Astrocyte (in vitro differentiated cells and primary cell): ENCODE results near the gene MRI1. TPM values are rescaled to one million over a fixed set of nuclear protein-coding genes. Genes with fewer than 3 reads are reported as not detected.

Experiments used
- DNase-seq: peaks from one replicate; pipeline ENCODE4 v3.0.0-alpha.2; 2010; ENCODE audit warnings: low read depth
- FAIRE-seq: peaks from 2 replicates; lab custom pipeline; 2011; peaks lifted over from hg19 to GRCh38; lab: Jason Lieb, UNC
- H2AFZ ChIP-seq: 2 replicates; pipeline ENCODE4 v1.6.0; 2012; ENCODE audit warnings: low read depth, low read length, inconsistent platforms
- H3K27ac ChIP-seq: 2 replicates; pipeline ENCODE4 v1.5.1; 2011; ENCODE audit warnings: low read depth, low read length, inconsistent platforms
- H3K27me3 ChIP-seq: 2 replicates; pipeline ENCODE4 v1.6.0; 2011; ENCODE audit warnings: low read length, inconsistent platforms; ENCODE audit not compliant: insufficient read depth
- H3K36me3 ChIP-seq: 2 replicates; pipeline ENCODE4 v1.5.1; 2011; ENCODE audit warnings: low read length, inconsistent platforms; ENCODE audit not compliant: insufficient read depth
- H3K4me1 ChIP-seq: 2 replicates; pipeline ENCODE4 v1.5.1; 2011; ENCODE audit warnings: low read length, inconsistent platforms; ENCODE audit not compliant: insufficient read depth
- H3K4me2 ChIP-seq: 2 replicates; pipeline ENCODE4 v1.6.0; 2012; ENCODE audit warnings: low read length, inconsistent platforms
- H3K4me3 ChIP-seq: 2 replicates; pipeline ENCODE4 v1.5.1; 2011; ENCODE audit warnings: low read depth, mild to moderate bottlenecking, low read length, inconsistent platforms; ENCODE audit not compliant: insufficient read depth
- H3K79me2 ChIP-seq: 2 replicates; pipeline ENCODE4 v1.6.0; 2012; ENCODE audit warnings: mild to moderate bottlenecking, low read length, inconsistent platforms; ENCODE audit not compliant: insufficient read depth
- H3K9ac ChIP-seq: 2 replicates; pipeline ENCODE4 v1.6.0; 2012; ENCODE audit warnings: mild to moderate bottlenecking, low read length, inconsistent platforms
- H3K9me3 ChIP-seq: 2 replicates; pipeline ENCODE4 v1.5.1; 2012; ENCODE audit warnings: low read depth, mild to moderate bottlenecking, low read length, inconsistent platforms; ENCODE audit not compliant: insufficient read depth
- H4K20me1 ChIP-seq: 2 replicates; pipeline ENCODE4 v1.6.0; 2012; ENCODE audit warnings: low read length, inconsistent platforms; ENCODE audit not compliant: insufficient read depth
- H3K27ac Mint-ChIP-seq: one replicate; pipeline ENCODE4 v1.8.0; 2021; ENCODE audit warnings: mild to moderate bottlenecking, mixed read lengths; ENCODE audit not compliant: unreplicated experiment
- H3K27me3 Mint-ChIP-seq: one replicate; pipeline ENCODE4 v1.8.0; 2021; ENCODE audit warnings: low read depth, mixed read lengths; ENCODE audit not compliant: unreplicated experiment
- H3K36me3 Mint-ChIP-seq: one replicate; pipeline ENCODE4 v1.8.0; 2021; ENCODE audit warnings: low read depth, mixed read lengths; ENCODE audit not compliant: unreplicated experiment
- H3K4me1 Mint-ChIP-seq: one replicate; pipeline ENCODE4 v1.8.0; 2021; ENCODE audit warnings: low read depth, mixed read lengths; ENCODE audit not compliant: unreplicated experiment
- H3K4me3 Mint-ChIP-seq: one replicate; pipeline ENCODE4 v1.8.0; 2021; ENCODE audit warnings: mild to moderate bottlenecking, moderate library complexity, mixed read lengths; ENCODE audit not compliant: unreplicated experiment
- H3K9me3 Mint-ChIP-seq: one replicate; pipeline ENCODE4 v1.8.0; 2021; ENCODE audit warnings: mild to moderate bottlenecking, mixed read lengths; ENCODE audit not compliant: unreplicated experiment
- EZH2 ChIP-seq: IDR thresholded peaks from 2 replicates; pipeline ENCODE4 v1.6.1; 2012; ENCODE audit warnings: mild to moderate bottlenecking, low read length, inconsistent platforms; ENCODE audit not compliant: insufficient read depth
- total RNA-seq: library from RNA; stranded (reverse); gene quantifications from 2 replicates; pipeline ENCODE4 v1.2.1, GENCODE V29; 2021
- TF ChIP-seq, protein P1 (sequence below): IDR thresholded peaks from 2 replicates; pipeline ENCODE4 v1.5.1; 2011; ENCODE audit warnings: low read depth, mild to moderate bottlenecking, inconsistent platforms, low read length, moderate library complexity; ENCODE audit not compliant: insufficient read depth

Gene MRI1
- total RNA-seq, 1 donor from 2014 or later: 26.6 TPM

- no peak for FAIRE-seq
- H3K36me3 ChIP-seq: peaks cover 33% of the 10 kb centered on the region
Observed at GRCh38 chr19:13757805-13758772, 6.2 kb upstream of the MRI1 start.

DNA sequence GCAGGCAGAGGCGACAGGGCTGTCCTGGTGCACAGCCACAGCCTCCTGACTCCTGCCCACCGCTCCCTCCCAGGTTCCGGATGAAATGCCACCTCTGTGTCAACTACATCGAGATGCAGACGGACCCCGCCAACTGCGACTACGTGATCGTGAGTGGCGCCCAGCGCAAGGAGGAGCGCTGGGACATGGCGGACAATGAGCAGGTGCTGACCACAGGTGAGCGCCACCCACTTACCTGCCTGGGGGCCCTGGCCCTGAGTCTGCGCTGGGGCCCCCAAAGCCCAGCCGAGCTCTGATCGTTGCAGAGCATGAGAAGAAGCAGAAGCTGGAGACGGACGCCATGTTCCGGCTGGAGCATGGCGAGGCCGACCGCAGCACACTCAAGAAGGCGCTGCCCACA is 5.5 kb upstream of the MRI1 start:
- FAIRE-seq (no peak), DNase-seq (no peak)
- Histone ChIP-seq H3K36me3 (peaks cover 33% of the 10 kb centered on the region), H3K4me1 (no peaks in the 10 kb centered on the region), H3K4me3 (no peak overlapping the region), H3K4me2 (no peak overlapping the region), H3K9me3 (no peaks in the 10 kb centered on the region), H3K27me3 (no peaks in the 10 kb centered on the region), H3K79me2 (peaks cover 3% of the 10 kb centered on the region), H3K27ac (no peak overlapping the region), H3K9ac (no peak overlapping the region), H2AFZ (no peak overlapping the region), H4K20me1 (no peaks in the 10 kb centered on the region)
- Mint-ChIP-seq H3K4me3 (no peak overlapping the region), H3K27ac (no peak overlapping the region), H3K9me3 (no peaks in the 10 kb centered on the region), H3K27me3 (no peaks in the 10 kb centered on the region), H3K36me3 (peaks cover 25% of the 10 kb centered on the region), H3K4me1 (no peaks in the 10 kb centered on the region)
- TF ChIP-seq EZH2: no peak
- TF ChIP-seq, protein P1, sequence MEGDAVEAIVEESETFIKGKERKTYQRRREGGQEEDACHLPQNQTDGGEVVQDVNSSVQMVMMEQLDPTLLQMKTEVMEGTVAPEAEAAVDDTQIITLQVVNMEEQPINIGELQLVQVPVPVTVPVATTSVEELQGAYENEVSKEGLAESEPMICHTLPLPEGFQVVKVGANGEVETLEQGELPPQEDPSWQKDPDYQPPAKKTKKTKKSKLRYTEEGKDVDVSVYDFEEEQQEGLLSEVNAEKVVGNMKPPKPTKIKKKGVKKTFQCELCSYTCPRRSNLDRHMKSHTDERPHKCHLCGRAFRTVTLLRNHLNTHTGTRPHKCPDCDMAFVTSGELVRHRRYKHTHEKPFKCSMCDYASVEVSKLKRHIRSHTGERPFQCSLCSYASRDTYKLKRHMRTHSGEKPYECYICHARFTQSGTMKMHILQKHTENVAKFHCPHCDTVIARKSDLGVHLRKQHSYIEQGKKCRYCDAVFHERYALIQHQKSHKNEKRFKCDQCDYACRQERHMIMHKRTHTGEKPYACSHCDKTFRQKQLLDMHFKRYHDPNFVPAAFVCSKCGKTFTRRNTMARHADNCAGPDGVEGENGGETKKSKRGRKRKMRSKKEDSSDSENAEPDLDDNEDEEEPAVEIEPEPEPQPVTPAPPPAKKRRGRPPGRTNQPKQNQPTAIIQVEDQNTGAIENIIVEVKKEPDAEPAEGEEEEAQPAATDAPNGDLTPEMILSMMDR: no peak

More at GRCh38 chr19:13757805-13758772, 6.2 kb upstream of the MRI1 start:
- H3K27me3 Mint-ChIP-seq: no peaks in the 10 kb centered on the region
- H3K4me1 Mint-ChIP-seq: no peaks in the 10 kb centered on the region
- no peak overlapping the region for H3K4me3 Mint-ChIP-seq
- no peaks in the 10 kb centered on the region for H3K79me2 ChIP-seq
- TF ChIP-seq, protein P1: no peak
- TF ChIP-seq EZH2: no peak
- no peak overlapping the region for H3K9ac ChIP-seq
- no peaks in the 10 kb centered on the region for H3K9me3 Mint-ChIP-seq
- no peaks in the 10 kb centered on the region for H3K9me3 ChIP-seq
- peaks cover 27% of the 10 kb centered on the region for H3K36me3 Mint-ChIP-seq
- no peak overlapping the region for H3K4me3 ChIP-seq
- H3K27ac Mint-ChIP-seq: no peak overlapping the region
- no peak overlapping the region for H3K27ac ChIP-seq
- no peaks in the 10 kb centered on the region for H4K20me1 ChIP-seq
- H3K27me3 ChIP-seq: no peaks in the 10 kb centered on the region
- H2AFZ ChIP-seq: no peak overlapping the region
- H3K4me1 ChIP-seq: no peaks in the 10 kb centered on the region
- no peak overlapping the region for H3K4me2 ChIP-seq
- DNase-seq: no peak

DNA sequence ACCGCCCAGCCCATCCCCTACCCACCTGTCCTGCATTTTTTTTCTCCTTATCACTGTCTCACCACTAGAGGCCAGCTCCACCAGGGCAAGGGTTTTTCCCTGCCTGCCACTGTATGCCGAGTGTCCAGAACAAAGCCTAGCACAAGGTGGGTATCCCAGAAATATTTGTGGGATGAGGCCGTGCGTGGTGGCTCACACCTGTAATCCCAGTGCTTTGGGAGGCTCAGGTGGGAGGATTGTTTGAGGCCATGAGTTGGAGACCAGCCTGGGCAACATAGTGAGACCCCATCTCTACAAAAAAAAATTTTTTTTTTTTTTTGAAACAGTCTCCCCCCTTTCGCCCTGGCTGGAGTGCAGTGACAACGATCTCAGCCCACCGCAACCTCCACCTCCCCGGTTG is 2.9 kb upstream of the MRI1 start:
- peaks cover 18% of the 10 kb centered on the region for H3K79me2 ChIP-seq
- Mint-ChIP-seq H3K27ac (no peak overlapping the region), H3K36me3 (peaks cover 20% of the 10 kb centered on the region), H3K27me3 (no peaks in the 10 kb centered on the region), H3K4me1 (peaks cover 2% of the 10 kb centered on the region), H3K9me3 (no peaks in the 10 kb centered on the region), H3K4me3 (no peak overlapping the region)
- FAIRE-seq (no peak), DNase-seq (no peak)
- H3K9me3 ChIP-seq: no peaks in the 10 kb centered on the region
- H3K4me1 ChIP-seq: peaks cover 9% of the 10 kb centered on the region
- no peaks in the 10 kb centered on the region for H3K27me3 ChIP-seq
- no peak overlapping the region for H3K4me2 ChIP-seq
- no peak overlapping the region for H2AFZ ChIP-seq
- peaks cover 7% of the 10 kb centered on the region for H4K20me1 ChIP-seq
- no peak overlapping the region for H3K4me3 ChIP-seq
- peaks cover 18% of the 10 kb centered on the region for H3K36me3 ChIP-seq
- no peak overlapping the region for H3K9ac ChIP-seq
- H3K27ac ChIP-seq: no peak overlapping the region
- TF ChIP-seq, protein P1: no peak
- TF ChIP-seq EZH2: no peak
